GM12878 (cell line): ENCODE measurements around the gene NKAIN2. TPM values are rescaled to one million over a fixed set of nuclear protein-coding genes. Genes with fewer than 3 reads are reported as not detected.

Source experiments
- ATAC-seq: fragments of 200-7000 bp; cut with Tn5 transposase; 3 replicates; pipeline ENCODE4 v1.9.1; 2020; ENCODE audit warnings: mild to moderate bottlenecking, moderate library complexity
- BruUV-seq: library from RNA; stranded (reverse); fragments of 400-500 nt; replicated peaks from 2 replicates; lab custom pipeline; 2021; lab: Mats Ljungman, UMichigan
- CTCF ChIA-PET: fragments of 300-600 bp; sonication (Branson Sonifier 250); formaldehyde crosslinking; extraction: SDS; loops from one replicate; lab custom pipeline; 2021; ENCODE audit warnings: inconsistent platforms; lab: Yijun Ruan, JAX
- POLR2A ChIA-PET: fragments of 350-600 bp; formaldehyde crosslinking; extraction: SDS; loops from one replicate; lab custom pipeline; 2021; ENCODE audit warnings: inconsistent platforms; lab: Charles Lee
- RAD21 ChIA-PET: fragments of 300-600 bp; sonication (Branson Sonifier 250); formaldehyde crosslinking; loops from one replicate; lab custom pipeline; 2023; ENCODE audit warnings: antibody characterized with exemption; ENCODE audit not compliant: unreplicated experiment; lab: Charles Lee
- SMC1A ChIA-PET: fragments of 300-600 bp; sonication (Branson Sonifier 250); formaldehyde crosslinking; loops from one replicate; lab custom pipeline; 2023; ENCODE audit not compliant: unreplicated experiment, uncharacterized antibody; lab: Charles Lee
- DNase-seq: peaks from one replicate; pipeline ENCODE4 v3.0.0-alpha.2; 2011; ENCODE audit warnings: low read depth, low spot score
- FAIRE-seq: peaks from 3 replicates; lab custom pipeline; 2011; peaks lifted over from hg19 to GRCh38; lab: Jason Lieb, UNC
- H2AFZ ChIP-seq: 2 replicates; pipeline ENCODE4 v1.6.0; 2011; ENCODE audit warnings: low read depth, low read length, control low read depth; ENCODE audit not compliant: control insufficient read depth
- H3K27ac ChIP-seq: 2 replicates; pipeline ENCODE4 v1.5.1; 2011; ENCODE audit warnings: control low read depth; ENCODE audit not compliant: control insufficient read depth, insufficient read depth
- H3K27me3 ChIP-seq, 2 experiments: replicated peaks in 1 of 2; 2 replicates each; pipeline versions ENCODE4 v1.6.0 to v1.6.1; 2011; ENCODE audit warnings: low read length in 1 of 2; ENCODE audit not compliant: control insufficient read depth in 2 of 2, insufficient read depth in 2 of 2
- H3K36me3 ChIP-seq, 2 experiments: 2 replicates each; pipeline ENCODE4 v1.5.1; 2011; ENCODE audit warnings: low read length in 1 of 2; ENCODE audit not compliant: control insufficient read depth in 2 of 2, insufficient read depth in 2 of 2
- H3K4me1 ChIP-seq: 2 replicates; pipeline ENCODE4 v1.6.1; 2011; ENCODE audit warnings: mild to moderate bottlenecking, low read length, moderate library complexity, mixed read lengths; ENCODE audit not compliant: control insufficient read depth, insufficient read depth
- H3K4me2 ChIP-seq: 2 replicates; pipeline ENCODE4 v1.6.0; 2011; ENCODE audit warnings: control low read depth; ENCODE audit not compliant: control insufficient read depth, insufficient read depth
- H3K4me3 ChIP-seq: fragments of 200-600 bp; sonication (generic); 2 replicates; pipeline ENCODE4 v1.5.1; 2016
- H3K79me2 ChIP-seq: 2 replicates; pipeline ENCODE4 v1.6.0; 2011; ENCODE audit warnings: low read length; ENCODE audit not compliant: control insufficient read depth, insufficient read depth
- H3K9ac ChIP-seq: 2 replicates; pipeline ENCODE4 v1.8.0; 2011; ENCODE audit warnings: low read length, control low read depth, mixed read lengths; ENCODE audit not compliant: control insufficient read depth, insufficient read depth
- H3K9me3 ChIP-seq: replicated peaks from 3 replicates; pipeline ENCODE4 v1.5.1; 2011; ENCODE audit warnings: mild to moderate bottlenecking, low read length; ENCODE audit not compliant: control insufficient read depth, insufficient read depth
- H4K20me1 ChIP-seq: 2 replicates; pipeline ENCODE4 v1.6.0; 2011; ENCODE audit not compliant: control insufficient read depth, insufficient read depth
- DPF2 ChIP-seq: fragments of 450-650 bp; IDR thresholded peaks from 2 replicates; pipeline ENCODE4 v1.6.1; 2017; ENCODE audit warnings: mild to moderate bottlenecking
- EGR1 ChIP-seq, 2 experiments: IDR thresholded peaks; 1 replicate in 1 of 2; 2 replicates in 1 of 2; pipeline ENCODE4 v1.6.1; 2011 to 2012; ENCODE audit warnings: low read depth in 2 of 2, low read length in 2 of 2, borderline replicate concordance in 1 of 2, mild to moderate bottlenecking in 1 of 2, moderate library complexity in 1 of 2
- JUNB ChIP-seq: IDR thresholded peaks from 2 replicates; pipeline ENCODE4 v1.6.1; 2016; ENCODE audit warnings: antibody characterized with exemption, mild to moderate bottlenecking
- KDM1A ChIP-seq: fragments of 200-600 bp; sonication (generic); IDR thresholded peaks from 2 replicates; pipeline ENCODE4 v1.6.1; 2016; ENCODE audit warnings: borderline replicate concordance
- MXI1 ChIP-seq: fragments of 150-350 bp; IDR thresholded peaks from 2 replicates; pipeline ENCODE4 v1.6.1; 2011; ENCODE audit warnings: low read depth, mild to moderate bottlenecking, inconsistent platforms, low read length, improper control_type of control experiment
- NFIC ChIP-seq: IDR thresholded peaks from 2 replicates; pipeline ENCODE4 v1.6.1; 2012; ENCODE audit warnings: low read depth, mild to moderate bottlenecking, inconsistent platforms, low read length, moderate library complexity
- NR2C1 ChIP-seq: fragments of 450-650 bp; IDR thresholded peaks from 2 replicates; pipeline ENCODE4 v1.6.1; 2017; ENCODE audit warnings: antibody characterized with exemption, mild to moderate bottlenecking, moderate library complexity
- POLR2AphosphoS2 ChIP-seq: IDR thresholded peaks from 2 replicates; pipeline ENCODE4 v1.6.1; 2011; ENCODE audit warnings: low read depth, mild to moderate bottlenecking, low read length, improper control_type of control experiment, moderate library complexity
- RELB ChIP-seq: fragments of 450-650 bp; IDR thresholded peaks from 2 replicates; pipeline ENCODE4 v1.6.1; 2017; ENCODE audit warnings: low read depth, mild to moderate bottlenecking, moderate library complexity
- ZNF207 ChIP-seq: fragments of 450-650 bp; IDR thresholded peaks from 2 replicates; pipeline ENCODE4 v1.6.1; 2014; ENCODE audit warnings: antibody characterized with exemption, mild to moderate bottlenecking, borderline replicate concordance
- ZZZ3 ChIP-seq: IDR thresholded peaks from 2 replicates; pipeline ENCODE4 v1.6.1; 2011; ENCODE audit warnings: low read depth; ENCODE audit not compliant: control insufficient read depth, insufficient read length
- WGBS: methylation state at CpG from one replicate; pipeline ENCODE4 v1.1.6; 2016; ENCODE audit warnings: low lambda C conversion rate; ENCODE audit not compliant: insufficient replicate concordance, insufficient coverage; ENCODE audit errors: missing lambda C conversion rate; 5-methylcytosine and 5-hydroxymethylcytosine counted together
- in situ Hi-C: fragments of 300-500 bp; cut with MboI; formaldehyde crosslinking; loops from 9 replicates; pipeline ENCODE4 v1.14.3; 2018; ENCODE audit warnings: mixed read lengths
- intact Hi-C: fragments of 100-400 bp; cut with micrococcal nuclease; formaldehyde crosslinking; loops from one replicate; pipeline ENCODE4 v1.14.2; 2022; ENCODE audit not compliant: unreplicated experiment
- polyA plus RNA-seq, 11 experiments: library from polyadenylated mRNA; depleted of rRNA in 4 of 11; unstranded in 6 of 11; stranded (reverse) in 5 of 11; fragments of >200 nt; fragmentation: Nextera tagmentation in 4 of 11; fragmentation: Illumina TruSeq in 1 of 11; extraction: Ambion mirVana in 4 of 11; extraction: Trizol in 1 of 11; gene quantifications; 1 replicate in 1 of 11; 2 replicates in 10 of 11; pipeline versions ENCODE4 v1.2.1 to v1.2.3, GENCODE V29; 2011 to 2016; ENCODE audit warnings: inconsistent platforms in 2 of 11, missing spikeins in 2 of 11, low read depth in 1 of 11
- total RNA-seq, 4 experiments: library from RNA; depleted of rRNA in 3 of 4; stranded (reverse); fragments of >200 nt in 3 of 4; fragmentation: Illumina TruSeq in 1 of 4; extraction: Trizol in 1 of 4; gene quantifications; 2 replicates each; pipeline versions ENCODE4 v1.2.1 to v1.2.3, GENCODE V29; 2013 to 2021

Gene NKAIN2
- total and polyA plus RNA-seq, 10 of the 15 experiments (the other 5 are each of a cell fraction or from before 2014, with no cell fraction given), result not detected

GRCh38 chr6:124854338-124854922 lies 1050.8 kb downstream of the NKAIN2 start:
- no TSS peak for BruUV-seq
- POLR2A ChIA-PET, result no interaction called here
- in situ Hi-C loops (no loop called here), intact Hi-C loops (no loop called here)
- H3K79me2 ChIP-seq, result no peaks in the 10 kb centered on the region
- H2AFZ ChIP-seq, result no peak overlapping the region
- no peak overlapping the region for H3K9ac ChIP-seq
- no peaks in the 10 kb centered on the region for H3K27me3 ChIP-seq
- H3K4me3 ChIP-seq, result no peak overlapping the region
- H3K36me3 ChIP-seq, result no peaks in the 10 kb centered on the region
- H4K20me1 ChIP-seq, result no peaks in the 10 kb centered on the region
- H3K4me2 ChIP-seq, result no peak overlapping the region
- SMC1A ChIA-PET, result interaction anchor here (1.2 kb wide), 1 partner anchor 1053 kb away, joined by 3 read pairs; no protein-coding TSS in a partner anchor
- DNase-seq (no peak), FAIRE-seq (no peak), ATAC-seq (no peak)
- CTCF ChIA-PET, result interaction anchor here (0.8 to 1.4 kb wide), 3 partner anchors 12 to 1052 kb away, joined by 3 to 6 read pairs (median 6); no protein-coding TSS in a partner anchor
- H3K4me1 ChIP-seq, result no peaks in the 10 kb centered on the region
- no peaks in the 10 kb centered on the region for H3K9me3 ChIP-seq
- TF ChIP-seq ZZZ3, result no peak
- TF ChIP-seq NR2C1, result no peak
- no peak for TF ChIP-seq JUNB
- TF ChIP-seq NFIC, result no peak
- no peak for TF ChIP-seq RELB
- TF ChIP-seq ZNF207, result no peak
- TF ChIP-seq EGR1 (IDR thresholded peaks at IDR 0.05; ENCODE audit: borderline replicate concordance in 1 of 2, low read depth in 2 of 2, low read length in 2 of 2), result no peak
- TF ChIP-seq KDM1A, result no peak
- TF ChIP-seq POLR2AphosphoS2, result no peak
- TF ChIP-seq MXI1, result no peak
- TF ChIP-seq DPF2, result no peak
- RAD21 ChIA-PET, result no interaction called here
- H3K27ac ChIP-seq, result no peak overlapping the region
- 15% methylated on average over 1 of the region's 1 CpG for WGBS
